ENCODE measurements around the gene AMIGO2. TPM values are rescaled to one million over a fixed set of nuclear protein-coding genes. Genes with fewer than 3 reads are reported as not detected.
"Not testable (repeated sequence)": the region's sequence is repeated elsewhere in the genome, so short reads cannot be mapped to it uniquely, and the experiment has no call there.

The AMIGO2 gene
- total RNA-seq = 10 to 100 TPM; 15.1 to 18.2 TPM

- peak; percentile 77 to 81 for DNase-seq
- Mint-ChIP-seq H3K36me3 (ENCODE audit: insufficient read depth in 2 of 2) (peaks cover 7 to 10% of the 10 kb centered on the region in 2 donors), H3K27me3 (ENCODE audit: low read depth) (no peaks in the 10 kb centered on the region), H3K4me1 (ENCODE audit: low read depth) (peaks cover 74% of the 10 kb centered on the region), H3K4me3 (peak within 1 kb of the TSS; percentile 98), H3K9me3 (no peaks in the 10 kb centered on the region), H3K27ac (peak within 1 kb of the TSS; percentile 100)
- peak; percentile 61 to 66 for ATAC-seq (replicated peaks in 1 of 2)
These were observed at the start of gene AMIGO2, which contains the start of gene PCED1B for GRCh38 chr12:47079468-47079980. Gene AMIGO2, minus strand, starts transcription at chr12:47079959. Its CDS starts 957 bp downstream, at chr12:47079002. Gene PCED1B, plus strand, starts transcription at chr12:47079621. Its CDS starts 155,443 bp downstream, at chr12:47235064.

- Mint-ChIP-seq H3K9me3 (peaks cover 0 to 2% of the 10 kb centered on the region in 2 donors), H3K4me3 (no peak overlapping the region), H3K27me3 (ENCODE audit: low read depth) (no peaks in the 10 kb centered on the region), H3K36me3 (ENCODE audit: insufficient read depth in 2 of 2) (peaks cover 2 to 4% of the 10 kb centered on the region in 2 donors), H3K27ac (no peak overlapping the region), H3K4me1 (ENCODE audit: low read depth) (peaks cover 40% of the 10 kb centered on the region)
- ATAC-seq (replicated peaks in 1 of 2) = no peak
- no peak for DNase-seq
These were observed 46.5 kb upstream of the AMIGO2 start for GRCh38 chr12:47126246-47126645.

GRCh38 chr12:47124451-47124850 lies 44.7 kb upstream of the AMIGO2 start:
- Mint-ChIP-seq H3K36me3 (ENCODE audit: insufficient read depth in 2 of 2) (peaks cover 3 to 4% of the 10 kb centered on the region in 2 donors), H3K27ac (peak overlapping the region; percentile 69), H3K4me3 (peak overlapping the region in 1 of 2 donors; percentile 3), H3K4me1 (ENCODE audit: low read depth) (peaks cover 57% of the 10 kb centered on the region), H3K27me3 (ENCODE audit: low read depth) (no peaks in the 10 kb centered on the region), H3K9me3 (peaks cover 0 to 2% of the 10 kb centered on the region in 2 donors)
- ATAC-seq (replicated peaks in 1 of 2) = no peak
- no peak for DNase-seq

- no peak for DNase-seq
- Mint-ChIP-seq H3K27me3 (ENCODE audit: low read depth) (no peaks in the 10 kb centered on the region), H3K36me3 (ENCODE audit: insufficient read depth in 2 of 2) (peaks cover 4 to 10% of the 10 kb centered on the region in 2 donors), H3K4me3 (no peak overlapping the region), H3K9me3 (peaks cover 0 to 4% of the 10 kb centered on the region in 2 donors), H3K4me1 (ENCODE audit: low read depth) (peaks cover 61% of the 10 kb centered on the region), H3K27ac (peak overlapping the region; percentile 48)
- no peak for ATAC-seq (replicated peaks in 1 of 2)
These were observed 44.0 kb upstream of the AMIGO2 start for GRCh38 chr12:47123730-47124129.

- H3K27me3 Mint-ChIP-seq (ENCODE audit: low read depth) = no peaks in the 10 kb centered on the region
- ATAC-seq (replicated peaks in 1 of 2) (no peak), DNase-seq (no peak)
- H3K4me1 Mint-ChIP-seq (ENCODE audit: low read depth) = peaks cover 61% of the 10 kb centered on the region
- peaks cover 7 to 18% of the 10 kb centered on the region in 2 donors for H3K36me3 Mint-ChIP-seq (ENCODE audit: insufficient read depth in 2 of 2)
- no peak overlapping the region for H3K27ac Mint-ChIP-seq
- H3K9me3 Mint-ChIP-seq = peaks cover 0 to 5% of the 10 kb centered on the region in 2 donors
- no peak overlapping the region for H3K4me3 Mint-ChIP-seq
These were observed 42.8 kb upstream of the AMIGO2 start for GRCh38 chr12:47122602-47123001.

- peak; percentile 93 to 96 for ATAC-seq (replicated peaks in 1 of 2)
- no peaks in the 10 kb centered on the region for H3K27me3 Mint-ChIP-seq (ENCODE audit: low read depth)
- peak; percentile 19 to 28 for DNase-seq
- H3K9me3 Mint-ChIP-seq = peaks cover 0 to 5% of the 10 kb centered on the region in 2 donors
- H3K36me3 Mint-ChIP-seq (ENCODE audit: insufficient read depth in 2 of 2) = peaks cover 9 to 18% of the 10 kb centered on the region in 2 donors
- H3K4me1 Mint-ChIP-seq (ENCODE audit: low read depth) = peaks cover 61% of the 10 kb centered on the region
- H3K4me3 Mint-ChIP-seq = peak overlapping the region; percentile 25 to 73
- peak overlapping the region; percentile 98 for H3K27ac Mint-ChIP-seq
These were observed 41.4 kb upstream of the AMIGO2 start for GRCh38 chr12:47121146-47121545.

- DNase-seq (peak; percentile 44 to 51), ATAC-seq (replicated peaks in 1 of 2) (peak; percentile 84 to 86)
- Mint-ChIP-seq H3K4me1 (ENCODE audit: low read depth) (peaks cover 61% of the 10 kb centered on the region), H3K27ac (peak overlapping the region; percentile 98), H3K9me3 (peaks cover 0 to 5% of the 10 kb centered on the region in 2 donors), H3K27me3 (ENCODE audit: low read depth) (no peaks in the 10 kb centered on the region), H3K4me3 (peak overlapping the region; percentile 25 to 73), H3K36me3 (ENCODE audit: insufficient read depth in 2 of 2) (peaks cover 9 to 18% of the 10 kb centered on the region in 2 donors)
These were observed 41.0 kb upstream of the AMIGO2 start for GRCh38 chr12:47120736-47121135.

GRCh38 chr12:47117305-47117704 lies 37.5 kb upstream of the AMIGO2 start:
- H3K4me3 Mint-ChIP-seq; DNase-seq; H3K9me3 Mint-ChIP-seq; ATAC-seq (replicated peaks in 1 of 2); H3K27me3 Mint-ChIP-seq (ENCODE audit: low read depth); H3K27ac Mint-ChIP-seq: not testable (repeated sequence)
- H3K4me1 Mint-ChIP-seq (ENCODE audit: low read depth) = peaks cover 46% of the 10 kb centered on the region
- H3K36me3 Mint-ChIP-seq (ENCODE audit: insufficient read depth in 2 of 2) = peaks cover 7 to 18% of the 10 kb centered on the region in 2 donors

- H3K36me3 Mint-ChIP-seq (ENCODE audit: insufficient read depth in 2 of 2) = peaks cover 7 to 17% of the 10 kb centered on the region in 2 donors
- no peak overlapping the region for H3K4me3 Mint-ChIP-seq
- H3K9me3 Mint-ChIP-seq = peaks cover 0 to 5% of the 10 kb centered on the region in 2 donors
- no peaks in the 10 kb centered on the region for H3K27me3 Mint-ChIP-seq (ENCODE audit: low read depth)
- peaks cover 42% of the 10 kb centered on the region for H3K4me1 Mint-ChIP-seq (ENCODE audit: low read depth)
- ATAC-seq (replicated peaks in 1 of 2) (no peak), DNase-seq (no peak)
- H3K27ac Mint-ChIP-seq = no peak overlapping the region
These were observed 34.7 kb upstream of the AMIGO2 start for GRCh38 chr12:47114481-47114892.

- H3K36me3 Mint-ChIP-seq (ENCODE audit: insufficient read depth in 2 of 2) = peaks cover 4 to 6% of the 10 kb centered on the region in 2 donors
These were observed 32.9 kb upstream of the AMIGO2 start for GRCh38 chr12:47112679-47113078.

GRCh38 chr12:47111854-47112253 lies 32.1 kb upstream of the AMIGO2 start:
- ATAC-seq (replicated peaks in 1 of 2) = peak; percentile 19 to 20
- peak in 1 of 2 donors; percentile 5 for DNase-seq
- Mint-ChIP-seq H3K27me3 (ENCODE audit: low read depth) (no peaks in the 10 kb centered on the region), H3K4me3 (peak overlapping the region; percentile 1 to 60), H3K36me3 (ENCODE audit: insufficient read depth in 2 of 2) (peaks cover 3 to 4% of the 10 kb centered on the region in 2 donors), H3K27ac (peak overlapping the region; percentile 29), H3K4me1 (ENCODE audit: low read depth) (peaks cover 38% of the 10 kb centered on the region), H3K9me3 (no peaks in the 10 kb centered on the region)

More at GRCh38 chr12:47112679-47113078, 32.9 kb upstream of the AMIGO2 start:
- ATAC-seq (replicated peaks in 1 of 2) = no peak
- H3K4me3 Mint-ChIP-seq = peak overlapping the region in 1 of 2 donors; percentile 60
- H3K9me3 Mint-ChIP-seq = no peaks in the 10 kb centered on the region
- DNase-seq = no peak
- peak overlapping the region; percentile 48 for H3K27ac Mint-ChIP-seq
- H3K4me1 Mint-ChIP-seq (ENCODE audit: low read depth) = peaks cover 38% of the 10 kb centered on the region
- H3K27me3 Mint-ChIP-seq (ENCODE audit: low read depth) = no peaks in the 10 kb centered on the region

- DNase-seq = peak; percentile 56 to 57
- peaks cover 38% of the 10 kb centered on the region for H3K4me1 Mint-ChIP-seq (ENCODE audit: low read depth)
- H3K27ac Mint-ChIP-seq = peak overlapping the region; percentile 29
- H3K36me3 Mint-ChIP-seq (ENCODE audit: insufficient read depth in 2 of 2) = peaks cover 3 to 4% of the 10 kb centered on the region in 2 donors
- H3K27me3 Mint-ChIP-seq (ENCODE audit: low read depth) = no peaks in the 10 kb centered on the region
- H3K4me3 Mint-ChIP-seq = peak overlapping the region; percentile 1 to 60
- peak; percentile 84 to 87 for ATAC-seq (replicated peaks in 1 of 2)
- no peaks in the 10 kb centered on the region for H3K9me3 Mint-ChIP-seq
These were observed 31.6 kb upstream of the AMIGO2 start for GRCh38 chr12:47111392-47111778.

- ATAC-seq (replicated peaks in 1 of 2) (peak; percentile 68 to 71), DNase-seq (no peak)
- Mint-ChIP-seq H3K4me1 (ENCODE audit: low read depth) (peaks cover 38% of the 10 kb centered on the region), H3K4me3 (peak overlapping the region in 1 of 2 donors; percentile 37), H3K27ac (no peak overlapping the region), H3K9me3 (no peaks in the 10 kb centered on the region), H3K27me3 (ENCODE audit: low read depth) (no peaks in the 10 kb centered on the region), H3K36me3 (ENCODE audit: insufficient read depth in 2 of 2) (peaks cover 3 to 4% of the 10 kb centered on the region in 2 donors)
These were observed 31.1 kb upstream of the AMIGO2 start for GRCh38 chr12:47110718-47111391.

Data from activated T-cell treated with anti-CD3 and anti-CD28 coated beads, Interleukin-2, amount 50 U/mL, for 72 hours (primary cell).